Neural crest cell (in vitro differentiated cells): ENCODE data around the gene DCC. TPM values are rescaled to one million over a fixed set of nuclear protein-coding genes. Genes with fewer than 3 reads are reported as not detected.

Source experiments
- DNase-seq: peaks from one replicate; pipeline ENCODE4 v3.0.0; 2021; ENCODE audit warnings: low read depth, mixed read lengths, low spot score
- H3K27ac Mint-ChIP-seq: one replicate; pipeline ENCODE4 v1.8.0; 2021; ENCODE audit warnings: mild to moderate bottlenecking, mixed read lengths; ENCODE audit not compliant: unreplicated experiment
- H3K27me3 Mint-ChIP-seq: 2 replicates; pipeline ENCODE4 v1.8.0; 2021; ENCODE audit warnings: low read depth, mild to moderate bottlenecking, mixed read lengths
- H3K36me3 Mint-ChIP-seq: 2 replicates; pipeline ENCODE4 v1.8.0; 2021; ENCODE audit warnings: low read depth, mild to moderate bottlenecking, mixed read lengths
- H3K4me1 Mint-ChIP-seq: 2 replicates; pipeline ENCODE4 v1.8.0; 2021; ENCODE audit warnings: mixed read lengths
- H3K4me3 Mint-ChIP-seq: one replicate; pipeline ENCODE4 v1.8.0; 2021; ENCODE audit warnings: mild to moderate bottlenecking, mixed read lengths
- H3K9me3 Mint-ChIP-seq: 2 replicates; pipeline ENCODE4 v1.8.0; 2021; ENCODE audit warnings: mixed read lengths
- CTCF ChIP-seq: fragments of 200-600 bp; sonication (generic); conservative IDR thresholded peaks from 2 replicates; pipeline ENCODE4 v1.5.0; 2021; ENCODE audit warnings: antibody characterized with exemption, mild to moderate bottlenecking
- total RNA-seq: library from RNA; stranded (reverse); gene quantifications from 2 replicates; pipeline ENCODE4 v1.2.1, GENCODE V29; 2021

DCC gene
- total RNA-seq, 1 donor from 2014 or later, result 10.1 TPM

GRCh38 chr18:52948868-52949444, 609.0 kb downstream of the DCC start:
- Mint-ChIP-seq H3K36me3 (no peaks in the 10 kb centered on the region), H3K27ac (no peak overlapping the region), H3K27me3 (peaks cover 3% of the 10 kb centered on the region), H3K9me3 (peaks cover 2% of the 10 kb centered on the region), H3K4me3 (no peak overlapping the region), H3K4me1 (no peaks in the 10 kb centered on the region)
- no peak for TF ChIP-seq CTCF
- DNase-seq, result no peak

GRCh38 chr18:52950155-52950554, 610.2 kb downstream of the DCC start:
- no peaks in the 10 kb centered on the region for H3K36me3 Mint-ChIP-seq
- TF ChIP-seq CTCF, result no peak
- peaks cover 2% of the 10 kb centered on the region for H3K9me3 Mint-ChIP-seq
- peaks cover 3% of the 10 kb centered on the region for H3K27me3 Mint-ChIP-seq
- no peak for DNase-seq
- no peak overlapping the region for H3K4me3 Mint-ChIP-seq
- H3K4me1 Mint-ChIP-seq, result no peaks in the 10 kb centered on the region
- H3K27ac Mint-ChIP-seq, result no peak overlapping the region

DNA sequence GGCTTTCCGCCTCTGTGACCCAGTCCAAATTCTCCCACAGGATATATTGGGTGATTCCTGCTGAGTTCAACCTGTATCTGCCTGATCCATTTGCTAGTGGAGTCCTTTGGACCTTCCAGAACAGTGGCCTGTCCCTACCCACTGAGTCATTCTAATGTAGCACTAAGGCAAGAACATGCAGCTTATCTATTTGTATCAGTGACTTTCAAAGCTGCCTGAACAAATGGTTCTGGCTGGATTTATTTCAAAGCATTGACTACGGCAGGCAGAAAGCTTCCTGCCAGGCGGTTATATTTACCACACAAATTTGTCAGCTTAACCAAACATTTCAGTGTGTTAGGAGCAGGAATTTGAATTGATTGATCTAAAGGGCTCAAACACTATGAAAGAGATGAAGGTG, 613.4 kb downstream of the DCC start:
- no peaks in the 10 kb centered on the region for H3K36me3 Mint-ChIP-seq
- peaks cover 4% of the 10 kb centered on the region for H3K9me3 Mint-ChIP-seq
- peaks cover 3% of the 10 kb centered on the region for H3K27me3 Mint-ChIP-seq
- TF ChIP-seq CTCF, result no peak
- DNase-seq, result no peak
- H3K27ac Mint-ChIP-seq, result no peak overlapping the region
- H3K4me1 Mint-ChIP-seq, result no peaks in the 10 kb centered on the region
- no peak overlapping the region for H3K4me3 Mint-ChIP-seq

- Mint-ChIP-seq H3K9me3 (no peaks in the 10 kb centered on the region), H3K4me3 (no peak overlapping the region), H3K36me3 (no peaks in the 10 kb centered on the region), H3K27me3 (no peaks in the 10 kb centered on the region), H3K4me1 (no peaks in the 10 kb centered on the region), H3K27ac (no peak overlapping the region)
- no peak for DNase-seq
- TF ChIP-seq CTCF, result no peak
These were observed 623.5 kb downstream of the DCC start for GRCh38 chr18:52963481-52963880.

- H3K4me3 Mint-ChIP-seq, result no peak overlapping the region
- no peaks in the 10 kb centered on the region for H3K9me3 Mint-ChIP-seq
- TF ChIP-seq CTCF, result no peak
- no peaks in the 10 kb centered on the region for H3K27me3 Mint-ChIP-seq
- H3K36me3 Mint-ChIP-seq, result no peaks in the 10 kb centered on the region
- no peak overlapping the region for H3K27ac Mint-ChIP-seq
- H3K4me1 Mint-ChIP-seq, result no peaks in the 10 kb centered on the region
- no peak for DNase-seq
These were observed 630.7 kb downstream of the DCC start for GRCh38 chr18:52970686-52971085.

DNA sequence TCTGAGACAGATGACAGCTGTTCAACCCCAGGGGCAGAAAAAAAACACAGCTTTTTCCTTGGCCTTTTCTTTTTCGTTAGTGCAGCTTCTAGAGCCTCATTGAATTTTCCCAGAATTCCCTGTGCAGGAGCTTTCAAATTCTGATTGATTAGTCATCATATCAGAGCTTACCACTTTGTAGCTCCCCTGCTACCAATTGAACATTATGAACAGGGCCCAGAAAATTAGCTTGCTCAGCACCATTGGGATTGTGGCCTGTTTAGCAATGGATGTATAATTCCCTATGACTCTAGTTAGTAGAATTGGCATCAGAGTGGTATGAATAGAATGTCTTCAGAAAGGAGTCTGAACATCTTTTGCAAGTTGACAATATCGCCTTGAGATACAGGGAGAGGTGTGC, 631.1 kb downstream of the DCC start:
- H3K36me3 Mint-ChIP-seq, result no peaks in the 10 kb centered on the region
- H3K4me1 Mint-ChIP-seq, result no peaks in the 10 kb centered on the region
- H3K27ac Mint-ChIP-seq, result no peak overlapping the region
- no peak overlapping the region for H3K4me3 Mint-ChIP-seq
- DNase-seq, result no peak
- H3K27me3 Mint-ChIP-seq, result no peaks in the 10 kb centered on the region
- no peaks in the 10 kb centered on the region for H3K9me3 Mint-ChIP-seq
- no peak for TF ChIP-seq CTCF
